MM.1S (cell line): Measurements from ENCODE around the gene PHB1.

Experiments
- CTCF ChIP-seq: fragments of 300-600 bp; sonication (generic); IDR thresholded peaks from 2 replicates; pipeline ENCODE4 v1.5.1; 2016; ENCODE audit warnings: antibody characterized with exemption, low read length, mixed read lengths
- EZH2 ChIP-seq: fragments of 300-600 bp; sonication (generic); optimal IDR thresholded peaks from 2 replicates; pipeline ENCODE3; 2017; ENCODE audit warnings: low read depth, mild to moderate bottlenecking, antibody characterized with exemption, low read length, mixed read lengths
- EZH2phosphoT487 ChIP-seq: fragments of 300-600 bp; sonication (generic); IDR thresholded peaks from 2 replicates; pipeline ENCODE4 v1.6.1; 2018; ENCODE audit warnings: antibody characterized with exemption, low read length

GRCh38 chr17:49361129-49361901 lies 53.4 kb downstream of the PHB1 start:
- TF ChIP-seq EZH2 (no peak), CTCF (no peak), EZH2phosphoT487 (no peak)
